WTC11 (cell line): ENCODE results near the gene DNAJB12. TPM values are rescaled to one million over a fixed set of nuclear protein-coding genes. Genes with fewer than 3 reads are reported as not detected.

ENCODE experiments used
- ATAC-seq: fragments of 200-7000 bp; cut with Tn5 transposase; 2 replicates; pipeline ENCODE4 v1.10.0; 2021; ENCODE audit warnings: mild to moderate bottlenecking, moderate library complexity
- CTCF ChIA-PET: fragments of 300-600 bp; sonication (Branson Sonifier 250); formaldehyde crosslinking; loops from one replicate; lab custom pipeline; 2021; ENCODE audit warnings: antibody characterized with exemption; lab: Charles Lee
- POLR2A ChIA-PET: fragments of 350-600 bp; sonication (Branson Sonifier 250); formaldehyde crosslinking; loops from one replicate; lab custom pipeline; 2021; ENCODE audit warnings: antibody characterized with exemption; lab: Charles Lee
- DNase-seq: peaks from one replicate; pipeline ENCODE4 v3.0.0; 2021; ENCODE audit warnings: low spot score
- H3K27ac Mint-ChIP-seq: 2 replicates; pipeline ENCODE4 v1.8.0; 2021; ENCODE audit warnings: mixed read lengths
- H3K27me3 Mint-ChIP-seq: 2 replicates; pipeline ENCODE4 v1.8.0; 2021; ENCODE audit warnings: low read depth, mild to moderate bottlenecking, moderate library complexity, mixed read lengths
- H3K36me3 Mint-ChIP-seq: 2 replicates; pipeline ENCODE4 v1.8.0; 2021; ENCODE audit warnings: mixed read lengths
- H3K4me1 Mint-ChIP-seq: 2 replicates; pipeline ENCODE4 v1.8.0; 2022; ENCODE audit warnings: mixed read lengths
- H3K4me3 Mint-ChIP-seq: 2 replicates; pipeline ENCODE4 v1.8.0; 2021; ENCODE audit warnings: mild to moderate bottlenecking, moderate library complexity, mixed read lengths
- H3K9me3 Mint-ChIP-seq: 2 replicates; pipeline ENCODE4 v1.8.0; 2021; ENCODE audit warnings: mixed read lengths
- ATF1 ChIP-seq: sonication (generic); formaldehyde crosslinking; IDR thresholded peaks from 2 replicates; pipeline ENCODE4 v1.8.1; 2023; ENCODE audit warnings: mild to moderate bottlenecking, moderate library complexity, missing genetic modification reagents
- ETV6 ChIP-seq: sonication (generic); formaldehyde crosslinking; IDR thresholded peaks from 2 replicates; pipeline ENCODE4 v1.8.1; 2022; ENCODE audit warnings: mild to moderate bottlenecking, missing genetic modification reagents
- GABPB1 ChIP-seq: sonication (generic); formaldehyde crosslinking; IDR thresholded peaks from 2 replicates; pipeline ENCODE4 v1.8.1; 2023; ENCODE audit warnings: mild to moderate bottlenecking, missing genetic modification reagents
- GTF2I ChIP-seq: fragments of 250-450 bp; sonication (Bioruptor Pico); conservative IDR thresholded peaks from 2 replicates; pipeline ENCODE4 v1.4.0; 2021; ENCODE audit warnings: mild to moderate bottlenecking
- HMGA2 ChIP-seq: fragments of 250-450 bp; sonication (Bioruptor Pico); IDR thresholded peaks from 2 replicates; pipeline ENCODE4 v1.4.0; 2021; ENCODE audit warnings: mild to moderate bottlenecking, moderate library complexity
- MYBL2 ChIP-seq: sonication (generic); formaldehyde crosslinking; IDR thresholded peaks from 2 replicates; pipeline ENCODE4 v1.8.1; 2023; ENCODE audit warnings: mild to moderate bottlenecking, moderate library complexity, missing genetic modification reagents
- NFATC4 ChIP-seq: fragments of 250-450 bp; sonication (Bioruptor Pico); IDR thresholded peaks from 2 replicates; pipeline ENCODE4 v1.9.0; 2021; ENCODE audit warnings: mild to moderate bottlenecking
- SP1 ChIP-seq: sonication (generic); formaldehyde crosslinking; conservative IDR thresholded peaks from 2 replicates; pipeline ENCODE4 v1.8.1; 2022; ENCODE audit warnings: missing genetic modification reagents
- TEAD1 ChIP-seq: sonication (generic); formaldehyde crosslinking; IDR thresholded peaks from 2 replicates; pipeline ENCODE4 v1.8.0; 2022; ENCODE audit warnings: mild to moderate bottlenecking, missing genetic modification reagents
- TEAD4 ChIP-seq: sonication (generic); formaldehyde crosslinking; IDR thresholded peaks from 2 replicates; pipeline ENCODE4 v1.8.0; 2022; ENCODE audit warnings: mild to moderate bottlenecking, missing genetic modification reagents
- ZNF416 ChIP-seq: fragments of 250-450 bp; sonication (Bioruptor Pico); IDR thresholded peaks from 2 replicates; pipeline ENCODE4 v1.9.0; 2021; ENCODE audit warnings: mild to moderate bottlenecking, inconsistent platforms
- total RNA-seq: library from RNA; stranded (reverse); gene quantifications from 3 replicates; pipeline ENCODE4 v1.2.3, GENCODE V29; 2021
- TF ChIP-seq, protein P1 (sequence below): sonication (generic); formaldehyde crosslinking; IDR thresholded peaks from 2 replicates; pipeline ENCODE4 v1.8.1; 2022; ENCODE audit warnings: low read depth, mild to moderate bottlenecking, moderate library complexity, missing genetic modification reagents, borderline replicate concordance
- TF ChIP-seq, protein P2 (sequence below): sonication (generic); formaldehyde crosslinking; IDR thresholded peaks from 2 replicates; pipeline ENCODE4 v1.8.1; 2023; ENCODE audit warnings: mild to moderate bottlenecking, moderate library complexity, missing genetic modification reagents
- TF ChIP-seq, protein P3 (sequence below): sonication (generic); formaldehyde crosslinking; IDR thresholded peaks from 2 replicates; pipeline ENCODE4 v1.8.0; 2022; ENCODE audit warnings: mild to moderate bottlenecking, missing genetic modification reagents
- TF ChIP-seq, protein P4 (sequence below): sonication (generic); formaldehyde crosslinking; IDR thresholded peaks from 2 replicates; pipeline ENCODE4 v1.8.0; 2022; ENCODE audit warnings: mild to moderate bottlenecking, missing genetic modification reagents
- TF ChIP-seq, protein P5 (sequence below): sonication (generic); formaldehyde crosslinking; IDR thresholded peaks from 2 replicates; pipeline ENCODE4 v1.8.0; 2022; ENCODE audit warnings: mild to moderate bottlenecking, missing genetic modification reagents

DNAJB12 gene
- total RNA-seq, 1 experiment from 2014 or later, result 21.6 TPM

DNA sequence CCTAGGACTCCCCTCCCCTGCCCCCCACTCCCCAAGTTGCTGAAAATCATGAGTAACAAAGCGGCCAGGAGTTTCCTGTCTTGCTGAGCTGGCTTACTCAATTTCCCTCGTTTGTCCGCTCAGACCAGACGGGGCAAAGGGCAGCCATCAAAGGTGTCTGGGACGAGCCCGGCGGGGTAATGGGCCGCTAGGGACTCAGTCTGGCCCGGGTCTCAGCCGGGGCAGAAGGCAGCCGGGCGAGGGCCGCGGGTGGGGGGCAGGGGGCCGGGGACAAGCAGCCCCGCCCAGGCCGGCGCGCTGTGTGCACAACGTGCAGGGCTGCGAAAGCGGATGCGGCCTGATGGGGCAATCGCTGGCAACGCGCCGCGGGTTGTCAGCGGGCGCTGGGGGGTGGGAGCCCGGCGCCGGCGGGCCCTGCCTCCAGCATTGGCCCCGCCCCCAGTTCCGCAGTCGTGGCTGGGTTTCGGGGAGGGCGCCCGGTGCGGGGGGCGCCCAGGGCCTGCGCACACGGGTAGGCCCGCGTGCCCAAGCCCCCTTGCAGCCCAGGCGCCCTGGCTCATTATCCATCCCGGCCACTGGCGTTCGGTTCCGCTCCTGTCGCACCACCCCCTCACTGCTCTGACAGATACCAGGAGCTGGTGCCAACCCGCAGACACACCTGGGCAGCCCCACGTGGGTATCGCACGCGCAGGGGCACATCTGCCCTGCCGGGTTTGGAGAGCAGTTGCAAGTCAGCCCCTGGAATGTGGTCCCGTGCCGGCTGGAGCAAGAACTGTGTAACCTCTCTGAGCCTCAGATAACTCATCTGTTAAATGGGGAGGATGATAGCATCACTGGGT, 35.1 kb downstream of the DNAJB12 start:
- Mint-ChIP-seq H3K4me3 (peak overlapping the region; percentile 41), H3K4me1 (peaks cover 55% of the 10 kb centered on the region), H3K9me3 (no peaks in the 10 kb centered on the region), H3K36me3 (no peaks in the 10 kb centered on the region), H3K27ac (peak overlapping the region; percentile 96), H3K27me3 (no peaks in the 10 kb centered on the region; the same call in 1 of the 2 replicates)
- ChIA-PET POLR2A (interaction anchor here (0.6 to 6.0 kb wide), 10 partner anchors 10 to 103 kb away, joined by 3 to 161 read pairs (median 4); partner anchors contain the start of gene DDIT4), CTCF (interaction anchor here (0.6 to 4.1 kb wide), 11 partner anchors 10 to 1916 kb away, joined by 3 to 21 read pairs (median 4); partner anchors contain the start of gene SPOCK2)
- TF ChIP-seq GABPB1 (CRISPR knock-in tag), result peak; percentile 96
- no peak for TF ChIP-seq ATF1 (CRISPR knock-in tag)
- TF ChIP-seq, protein P1, sequence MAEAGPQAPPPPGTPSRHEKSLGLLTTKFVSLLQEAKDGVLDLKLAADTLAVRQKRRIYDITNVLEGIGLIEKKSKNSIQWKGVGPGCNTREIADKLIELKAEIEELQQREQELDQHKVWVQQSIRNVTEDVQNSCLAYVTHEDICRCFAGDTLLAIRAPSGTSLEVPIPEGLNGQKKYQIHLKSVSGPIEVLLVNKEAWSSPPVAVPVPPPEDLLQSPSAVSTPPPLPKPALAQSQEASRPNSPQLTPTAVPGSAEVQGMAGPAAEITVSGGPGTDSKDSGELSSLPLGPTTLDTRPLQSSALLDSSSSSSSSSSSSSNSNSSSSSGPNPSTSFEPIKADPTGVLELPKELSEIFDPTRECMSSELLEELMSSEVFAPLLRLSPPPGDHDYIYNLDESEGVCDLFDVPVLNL (CRISPR knock-in tag), result peak; percentile 29; the same call in 1 of the 2 replicates
- TF ChIP-seq TEAD1 (CRISPR knock-in tag), result peak; percentile 32; the same call in 1 of the 2 replicates
- no peak for TF ChIP-seq NFATC4 (CRISPR knock-in tag)
- no peak for TF ChIP-seq HMGA2 (CRISPR knock-in tag)
- TF ChIP-seq MYBL2, result peak; percentile 58; the same call in 1 of the 2 replicates
- TF ChIP-seq, protein P2, sequence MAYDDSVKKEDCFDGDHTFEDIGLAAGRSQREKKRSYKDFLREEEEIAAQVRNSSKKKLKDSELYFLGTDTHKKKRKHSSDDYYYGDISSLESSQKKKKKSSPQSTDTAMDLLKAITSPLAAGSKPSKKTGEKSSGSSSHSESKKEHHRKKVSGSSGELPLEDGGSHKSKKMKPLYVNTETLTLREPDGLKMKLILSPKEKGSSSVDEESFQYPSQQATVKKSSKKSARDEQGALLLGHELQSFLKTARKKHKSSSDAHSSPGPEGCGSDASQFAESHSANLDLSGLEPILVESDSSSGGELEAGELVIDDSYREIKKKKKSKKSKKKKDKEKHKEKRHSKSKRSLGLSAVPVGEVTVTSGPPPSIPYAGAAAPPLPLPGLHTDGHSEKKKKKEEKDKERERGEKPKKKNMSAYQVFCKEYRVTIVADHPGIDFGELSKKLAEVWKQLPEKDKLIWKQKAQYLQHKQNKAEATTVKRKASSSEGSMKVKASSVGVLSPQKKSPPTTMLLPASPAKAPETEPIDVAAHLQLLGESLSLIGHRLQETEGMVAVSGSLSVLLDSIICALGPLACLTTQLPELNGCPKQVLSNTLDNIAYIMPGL (CRISPR knock-in tag), result peak; percentile 57; the same call in 1 of the 2 replicates
- TF ChIP-seq ZNF416 (CRISPR knock-in tag), result 0 out of 2 replicates have a peak, but pooled peaks have one; percentile 42
- TF ChIP-seq GTF2I (CRISPR knock-in tag), result peak; percentile 87
- peak; percentile 78 for TF ChIP-seq TEAD4
- TF ChIP-seq, protein P3, sequence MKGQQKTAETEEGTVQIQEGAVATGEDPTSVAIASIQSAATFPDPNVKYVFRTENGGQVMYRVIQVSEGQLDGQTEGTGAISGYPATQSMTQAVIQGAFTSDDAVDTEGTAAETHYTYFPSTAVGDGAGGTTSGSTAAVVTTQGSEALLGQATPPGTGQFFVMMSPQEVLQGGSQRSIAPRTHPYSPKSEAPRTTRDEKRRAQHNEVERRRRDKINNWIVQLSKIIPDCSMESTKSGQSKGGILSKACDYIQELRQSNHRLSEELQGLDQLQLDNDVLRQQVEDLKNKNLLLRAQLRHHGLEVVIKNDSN (CRISPR knock-in tag), result peak; percentile 55; the same call in 1 of the 2 replicates
- TF ChIP-seq, protein P4, sequence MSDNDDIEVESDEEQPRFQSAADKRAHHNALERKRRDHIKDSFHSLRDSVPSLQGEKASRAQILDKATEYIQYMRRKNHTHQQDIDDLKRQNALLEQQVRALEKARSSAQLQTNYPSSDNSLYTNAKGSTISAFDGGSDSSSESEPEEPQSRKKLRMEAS (CRISPR knock-in tag), result peak; percentile 69; the same call in 1 of the 2 replicates
- TF ChIP-seq, protein P5, sequence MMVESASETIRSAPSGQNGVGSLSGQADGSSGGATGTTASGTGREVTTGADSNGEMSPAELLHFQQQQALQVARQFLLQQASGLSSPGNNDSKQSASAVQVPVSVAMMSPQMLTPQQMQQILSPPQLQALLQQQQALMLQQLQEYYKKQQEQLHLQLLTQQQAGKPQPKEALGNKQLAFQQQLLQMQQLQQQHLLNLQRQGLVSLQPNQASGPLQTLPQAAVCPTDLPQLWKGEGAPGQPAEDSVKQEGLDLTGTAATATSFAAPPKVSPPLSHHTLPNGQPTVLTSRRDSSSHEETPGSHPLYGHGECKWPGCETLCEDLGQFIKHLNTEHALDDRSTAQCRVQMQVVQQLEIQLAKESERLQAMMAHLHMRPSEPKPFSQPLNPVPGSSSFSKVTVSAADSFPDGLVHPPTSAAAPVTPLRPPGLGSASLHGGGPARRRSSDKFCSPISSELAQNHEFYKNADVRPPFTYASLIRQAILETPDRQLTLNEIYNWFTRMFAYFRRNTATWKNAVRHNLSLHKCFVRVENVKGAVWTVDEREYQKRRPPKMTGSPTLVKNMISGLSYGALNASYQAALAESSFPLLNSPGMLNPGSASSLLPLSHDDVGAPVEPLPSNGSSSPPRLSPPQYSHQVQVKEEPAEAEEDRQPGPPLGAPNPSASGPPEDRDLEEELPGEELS (CRISPR knock-in tag), result no peak
- 0 out of 2 replicates have a peak, but pooled peaks have one; percentile 13 for TF ChIP-seq ETV6 (CRISPR knock-in tag)
- TF ChIP-seq SP1 (CRISPR knock-in tag), result peak; percentile 61; the same call in 1 of the 2 replicates
- peak; percentile 67 for ATAC-seq
- DNase-seq, result peak; percentile 83
